Psoas muscle (tissue), 8 donors: Measurements from ENCODE around the gene FMNL3. TPM values are rescaled to one million over a fixed set of nuclear protein-coding genes. Genes with fewer than 3 reads are reported as not detected.

ENCODE experiments used
- ATAC-seq, 4 donors: fragments of 200-7000 bp; cut with Tn5 transposase; one replicate each; pipeline ENCODE4 v1.9.1; 2020; ENCODE audit warnings: moderate library complexity in 3 of 4, mild to moderate bottlenecking in 2 of 4
- DNase-seq, 2 donors: peaks; one replicate each; pipeline ENCODE4 v3.0.0-alpha.2; 2020
- H3K27ac ChIP-seq: fragments of 200-600 bp; one replicate; pipeline ENCODE4 v1.8.0; 2022
- H3K27me3 ChIP-seq, 3 donors: fragments of 200-600 bp in 1 of 3; one replicate each; pipeline versions ENCODE4 v1.6.1 to v1.8.0; 2013 to 2022; ENCODE audit warnings: low read length in 2 of 3, mild to moderate bottlenecking in 2 of 3, moderate library complexity in 1 of 3; ENCODE audit not compliant: insufficient read depth in 3 of 3
- H3K36me3 ChIP-seq, 2 donors: fragments of 200-600 bp in 1 of 2; one replicate each; pipeline versions ENCODE4 v1.6.1 to v1.8.0; 2013 to 2022; ENCODE audit warnings: low read depth in 1 of 2, mild to moderate bottlenecking in 1 of 2, moderate library complexity in 1 of 2; ENCODE audit not compliant: insufficient read depth in 1 of 2
- H3K4me1 ChIP-seq: fragments of 200-600 bp; one replicate; pipeline ENCODE4 v1.8.0; 2022
- H3K4me3 ChIP-seq: fragments of 200-600 bp; one replicate; pipeline ENCODE4 v1.8.0; 2022; ENCODE audit warnings: mild to moderate bottlenecking
- H3K9me3 ChIP-seq: fragments of 200-600 bp; one replicate; pipeline ENCODE4 v1.8.0; 2022
- CTCF ChIP-seq: fragments of 200-600 bp; IDR thresholded peaks from one replicate; pipeline ENCODE4 v1.8.0; 2022; ENCODE audit warnings: antibody characterized with exemption
- WGBS, 3 donors: extraction: QIAGEN DNeasy Blood & Tissue Kit; methylation state at CpG; one replicate each; pipeline versions ENCODE4 v1.1.6 to v1.1.7; 2013; 5-methylcytosine and 5-hydroxymethylcytosine counted together
- intact Hi-C, 2 donors: fragments of 100-400 bp; cut with DNase I; formaldehyde crosslinking; loops; one replicate each; pipeline versions ENCODE4 v1.11.0 to v1.14.2; 2022
- polyA plus RNA-seq, 3 donors: library from polyadenylated mRNA; stranded (reverse); fragments of 200-250 nt; gene quantifications; one replicate each; pipeline ENCODE4 v1.2.3, GENCODE V29; 2013
- total RNA-seq, 4 donors: library from RNA; stranded (reverse); fragmentation: NEBNext Ultra II Directional in 2 of 4; extraction: Animal tissue kit (Norgen Biotek cat#: 25700) in 2 of 4; gene quantifications; one replicate each; pipeline versions ENCODE4 v1.2.1 to v1.2.4, GENCODE V29; 2021 to 2023
- donor health status: healthy with polysubstance abuse.
- donor health status: DM: no; HTN: no; CAD: no; lungs with moderate emphysema.
- donor health status: Bipolar disorder and iron deficiency.
- donor health status: healthy.
- donor health status: DM: yes; HTN: yes; CAD: no.
- donor health status: DM: no; HTN: no; CAD: no.
- donor health status: DM: no; HTN: no; CAD: no.
- donor health status: DM: yes; HTN: yes; CAD: no.

Gene FMNL3
- total and polyA plus RNA-seq, 7 donors = 1.5 to 11.3 (median 5.5) TPM

- Histone ChIP-seq H3K36me3 (no peaks in the 10 kb centered on the region), H3K4me3 (peak overlapping the region; percentile 79), H3K9me3 (no peaks in the 10 kb centered on the region), H3K4me1 (peaks cover 18% of the 10 kb centered on the region), H3K27ac (peak overlapping the region; percentile 71), H3K27me3 (peaks cover 0 to 49% (median 3%) of the 10 kb centered on the region in 3 donors)
- intact Hi-C loops = loop anchor here (1.0 to 5.0 kb wide), 2 partner anchors 34 to 62 kb away; no protein-coding TSS in a partner anchor
- peak; percentile 24 to 60 for DNase-seq
- WGBS, 3 donors = 2 to 6% (median 3%) methylated on average over 30 to 43 of the region's 43 CpGs
- no peak for TF ChIP-seq CTCF
- ATAC-seq = peak; percentile 2 to 10 (median 7)
Observed at GRCh38 chr12:49706351-49707127, 666 bp downstream of the FMNL3 start.

- peaks cover 18% of the 10 kb centered on the region for H3K4me1 ChIP-seq
- ATAC-seq (no peak), DNase-seq (peak; percentile 51 to 61)
Observed at GRCh38 chr12:49705479-49706134, 1.6 kb downstream of the FMNL3 start.

GRCh38 chr12:49703647-49704137 lies 3.5 kb downstream of the FMNL3 start:
- Histone ChIP-seq H3K4me3 (no peak overlapping the region), H3K27ac (no peak overlapping the region), H3K9me3 (no peaks in the 10 kb centered on the region), H3K4me1 (peaks cover 26% of the 10 kb centered on the region), H3K36me3 (no peaks in the 10 kb centered on the region), H3K27me3 (peaks cover 0 to 28% (median 3%) of the 10 kb centered on the region in 3 donors)
- DNase-seq (no peak), ATAC-seq (no peak)
- 80 to 84% (median 83%) methylated on average over 3 of the region's 3 CpGs for WGBS, 3 donors
- TF ChIP-seq CTCF = no peak
- intact Hi-C loops = no loop called here

More at GRCh38 chr12:49705479-49706134, 1.6 kb downstream of the FMNL3 start:
- no peaks in the 10 kb centered on the region for H3K9me3 ChIP-seq
- intact Hi-C loops = loop anchor here in 1 of 2 donors (5.0 kb wide), 1 partner anchor 33 kb away; no protein-coding TSS in a partner anchor
- H3K27ac ChIP-seq = peak overlapping the region; percentile 71
- WGBS, 3 donors = 19 to 27% (median 23%) methylated on average over 10 of the region's 10 CpGs
- no peak for TF ChIP-seq CTCF
- peak overlapping the region; percentile 79 for H3K4me3 ChIP-seq
- peaks cover 0 to 46% (median 3%) of the 10 kb centered on the region in 3 donors for H3K27me3 ChIP-seq
- no peaks in the 10 kb centered on the region for H3K36me3 ChIP-seq

- Histone ChIP-seq H3K4me3 (no peak overlapping the region), H3K27ac (no peak overlapping the region), H3K9me3 (no peaks in the 10 kb centered on the region), H3K27me3 (peaks cover 0 to 19% (median 3%) of the 10 kb centered on the region in 3 donors), H3K36me3 (no peaks in the 10 kb centered on the region), H3K4me1 (peaks cover 29% of the 10 kb centered on the region)
- no peak for TF ChIP-seq CTCF
- DNase-seq (no peak), ATAC-seq (no peak)
- intact Hi-C loops = no loop called here
Observed at GRCh38 chr12:49702676-49703215, 4.5 kb downstream of the FMNL3 start.
